MM.1S (cell line): Measurements from ENCODE around the gene PCK1.

Experiments
- DNase-seq: peaks from one replicate; pipeline ENCODE4 v3.0.0-alpha.2; 2015
- H2AFZ ChIP-seq: fragments of 300-600 bp; sonication (generic); 2 replicates; pipeline ENCODE4 v1.6.0; 2016; ENCODE audit warnings: antibody characterized with exemption, low read length
- H3F3A ChIP-seq: fragments of 300-600 bp; sonication (generic); 2 replicates; pipeline ENCODE4 v1.6.1; 2016; ENCODE audit warnings: mild to moderate bottlenecking, antibody characterized with exemption, low read length, moderate library complexity, mixed read lengths; ENCODE audit not compliant: insufficient read depth
- H3K27ac ChIP-seq: fragments of 300-600 bp; sonication (generic); 2 replicates; pipeline ENCODE4 v1.5.1; 2016; ENCODE audit warnings: mild to moderate bottlenecking, low read length
- H3K27me3 ChIP-seq: fragments of 300-600 bp; sonication (generic); replicated peaks from 2 replicates; pipeline ENCODE4 v1.6.0; 2016; ENCODE audit warnings: low read length; ENCODE audit not compliant: insufficient read depth
- H3K36me3 ChIP-seq: fragments of 300-600 bp; sonication (generic); replicated peaks from 2 replicates; pipeline ENCODE4 v1.6.1; 2016; ENCODE audit warnings: mild to moderate bottlenecking, low read length, mixed read lengths; ENCODE audit not compliant: insufficient read depth
- H3K4me1 ChIP-seq: fragments of 300-600 bp; sonication (generic); 2 replicates; pipeline ENCODE4 v1.6.1; 2016; ENCODE audit warnings: low read length, mixed read lengths
- H3K4me2 ChIP-seq: fragments of 300-600 bp; sonication (generic); 2 replicates; pipeline ENCODE4 v1.6.0; 2016; ENCODE audit warnings: low read depth, low read length
- H3K4me3 ChIP-seq: fragments of 300-600 bp; sonication (generic); 2 replicates; pipeline ENCODE4 v1.5.1; 2016; ENCODE audit warnings: low read length, mixed read lengths
- H3K79me2 ChIP-seq: fragments of 300-600 bp; sonication (generic); 2 replicates; pipeline ENCODE4 v1.6.1; 2016; ENCODE audit warnings: mixed run types, low read length, mixed read lengths
- H3K9ac ChIP-seq: fragments of 300-600 bp; sonication (generic); 2 replicates; pipeline ENCODE4 v1.6.1; 2016; ENCODE audit warnings: low read length, mixed read lengths
- H3K9me2 ChIP-seq: fragments of 300-600 bp; sonication (generic); replicated peaks from 2 replicates; pipeline ENCODE4 v1.6.1; 2016; ENCODE audit warnings: mild to moderate bottlenecking, low read length, mixed read lengths; ENCODE audit not compliant: insufficient read depth
- H3K9me3 ChIP-seq: fragments of 300-600 bp; sonication (generic); replicated peaks from 2 replicates; pipeline ENCODE4 v1.6.1; 2016; ENCODE audit warnings: mild to moderate bottlenecking, low read length, mixed read lengths; ENCODE audit not compliant: insufficient read depth
- H4K20me1 ChIP-seq: fragments of 300-600 bp; sonication (generic); 2 replicates; pipeline ENCODE4 v1.6.1; 2016; ENCODE audit warnings: mild to moderate bottlenecking, low read length, moderate library complexity, mixed read lengths; ENCODE audit not compliant: insufficient read depth
- CTCF ChIP-seq: fragments of 300-600 bp; sonication (generic); IDR thresholded peaks from 2 replicates; pipeline ENCODE4 v1.5.1; 2016; ENCODE audit warnings: antibody characterized with exemption, low read length, mixed read lengths
- EZH2 ChIP-seq: fragments of 300-600 bp; sonication (generic); optimal IDR thresholded peaks from 2 replicates; pipeline ENCODE3; 2017; ENCODE audit warnings: low read depth, mild to moderate bottlenecking, antibody characterized with exemption, low read length, mixed read lengths
- EZH2phosphoT487 ChIP-seq: fragments of 300-600 bp; sonication (generic); IDR thresholded peaks from 2 replicates; pipeline ENCODE4 v1.6.1; 2018; ENCODE audit warnings: antibody characterized with exemption, low read length

Gene PCK1

GRCh38 chr20:57590485-57591288, 29.8 kb downstream of the PCK1 start:
- TF ChIP-seq EZH2phosphoT487 (no peak), EZH2 (no peak), CTCF (no peak)
- DNase-seq: no peak
- H3K4me3 ChIP-seq: no peak overlapping the region
- no peaks in the 10 kb centered on the region for H3K79me2 ChIP-seq
- H3F3A ChIP-seq: no peaks in the 10 kb centered on the region
- no peak overlapping the region for H3K4me2 ChIP-seq
- H3K27ac ChIP-seq: no peak overlapping the region
- no peak overlapping the region for H2AFZ ChIP-seq
- no peaks in the 10 kb centered on the region for H3K9me2 ChIP-seq
- no peaks in the 10 kb centered on the region; the same call in 1 of the 2 replicates for H4K20me1 ChIP-seq
- H3K9me3 ChIP-seq: no peaks in the 10 kb centered on the region
- no peaks in the 10 kb centered on the region for H3K4me1 ChIP-seq
- H3K27me3 ChIP-seq: peaks cover 82% of the 10 kb centered on the region
- no peak overlapping the region for H3K9ac ChIP-seq
- no peaks in the 10 kb centered on the region for H3K36me3 ChIP-seq

GRCh38 chr20:57591289-57592229, 30.6 kb downstream of the PCK1 start:
- TF ChIP-seq EZH2 (no peak), CTCF (no peak)
- Histone ChIP-seq H2AFZ (no peak overlapping the region), H4K20me1 (no peaks in the 10 kb centered on the region; the same call in 1 of the 2 replicates), H3K79me2 (no peaks in the 10 kb centered on the region), H3K9me3 (no peaks in the 10 kb centered on the region), H3K27me3 (peaks cover 75% of the 10 kb centered on the region), H3K27ac (no peak overlapping the region), H3K36me3 (no peaks in the 10 kb centered on the region), H3K4me2 (no peak overlapping the region), H3F3A (no peaks in the 10 kb centered on the region), H3K9ac (no peak overlapping the region), H3K9me2 (no peaks in the 10 kb centered on the region), H3K4me1 (no peaks in the 10 kb centered on the region), H3K4me3 (no peak overlapping the region)
- DNase-seq: no peak

GRCh38 chr20:57592263-57593092, 31.6 kb downstream of the PCK1 start:
- H3F3A ChIP-seq: no peaks in the 10 kb centered on the region
- no peak overlapping the region for H3K27ac ChIP-seq
- peaks cover 66% of the 10 kb centered on the region for H3K27me3 ChIP-seq
- DNase-seq: no peak
- H3K4me3 ChIP-seq: no peak overlapping the region
- no peaks in the 10 kb centered on the region for H3K79me2 ChIP-seq
- H3K9me2 ChIP-seq: no peaks in the 10 kb centered on the region
- H3K9ac ChIP-seq: no peak overlapping the region
- TF ChIP-seq EZH2 (no peak), CTCF (no peak), EZH2phosphoT487 (no peak)
- H3K4me2 ChIP-seq: no peak overlapping the region
- no peak overlapping the region for H2AFZ ChIP-seq
- H3K36me3 ChIP-seq: no peaks in the 10 kb centered on the region
- H4K20me1 ChIP-seq: no peaks in the 10 kb centered on the region; the same call in 1 of the 2 replicates
- no peaks in the 10 kb centered on the region for H3K9me3 ChIP-seq
- no peaks in the 10 kb centered on the region for H3K4me1 ChIP-seq
